OCI-LY1 (cell line): ENCODE measurements around the gene OTP.

Experiments
- EZH2 ChIP-seq: fragments of 200-600 bp; sonication (generic), shearing (Covaris generic); IDR thresholded peaks from 2 replicates; pipeline ENCODE4 v1.8.0; 2017; ENCODE audit warnings: borderline replicate concordance, mixed run types, mild to moderate bottlenecking, antibody characterized with exemption, low read length, moderate library complexity, mixed read lengths
- TF ChIP-seq, protein P1 (sequence below): fragments of 200-600 bp; sonication (generic), shearing (Covaris generic); IDR thresholded peaks from 2 replicates; pipeline ENCODE4 v1.5.1; 2017; ENCODE audit warnings: mild to moderate bottlenecking, antibody characterized with exemption, low read length, moderate library complexity, mixed read lengths

DNA sequence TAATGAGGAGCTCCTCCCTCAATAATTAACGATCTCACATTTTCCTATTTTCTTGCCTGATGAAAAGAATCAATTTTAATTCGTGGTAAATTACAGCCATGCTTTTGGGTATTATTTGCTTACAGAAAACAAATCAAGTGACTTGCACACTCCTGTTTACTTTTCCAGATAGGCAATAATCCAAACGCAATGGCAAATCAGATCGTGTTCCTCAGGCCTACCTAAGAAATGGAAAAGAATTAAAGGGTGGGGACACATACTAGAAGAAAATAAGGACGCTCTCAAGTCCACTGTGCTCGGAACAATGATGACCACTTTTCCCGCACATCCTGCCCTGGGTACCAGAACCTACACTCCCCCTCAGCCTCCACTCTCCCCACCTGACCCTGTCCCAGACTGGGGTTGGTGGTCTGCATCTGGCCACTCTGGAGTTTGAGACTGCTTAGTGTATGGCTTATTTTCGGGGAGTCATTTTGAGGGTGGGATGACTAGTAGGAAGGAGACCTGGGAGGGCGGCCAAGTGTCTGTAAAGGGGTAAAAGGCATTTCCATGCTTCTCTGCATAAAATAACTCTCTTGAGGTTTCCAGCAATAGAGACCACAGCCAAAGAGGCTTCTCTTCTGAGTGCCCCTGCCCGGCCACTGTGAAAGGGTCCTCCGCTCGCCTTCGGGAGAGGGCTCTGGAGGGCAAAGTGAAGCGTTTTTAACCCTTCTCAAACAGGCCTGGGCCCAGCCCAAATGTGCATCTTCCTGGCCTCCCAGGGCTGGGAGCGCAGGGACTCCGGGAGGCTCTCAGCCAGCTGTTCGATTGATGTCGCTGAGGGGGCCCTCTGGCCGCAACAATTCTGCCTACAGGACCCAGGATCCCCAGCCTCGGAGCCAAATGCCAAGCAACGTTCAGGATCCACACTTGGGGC is 4.5 kb upstream of the OTP start:
- TF ChIP-seq, protein P1, sequence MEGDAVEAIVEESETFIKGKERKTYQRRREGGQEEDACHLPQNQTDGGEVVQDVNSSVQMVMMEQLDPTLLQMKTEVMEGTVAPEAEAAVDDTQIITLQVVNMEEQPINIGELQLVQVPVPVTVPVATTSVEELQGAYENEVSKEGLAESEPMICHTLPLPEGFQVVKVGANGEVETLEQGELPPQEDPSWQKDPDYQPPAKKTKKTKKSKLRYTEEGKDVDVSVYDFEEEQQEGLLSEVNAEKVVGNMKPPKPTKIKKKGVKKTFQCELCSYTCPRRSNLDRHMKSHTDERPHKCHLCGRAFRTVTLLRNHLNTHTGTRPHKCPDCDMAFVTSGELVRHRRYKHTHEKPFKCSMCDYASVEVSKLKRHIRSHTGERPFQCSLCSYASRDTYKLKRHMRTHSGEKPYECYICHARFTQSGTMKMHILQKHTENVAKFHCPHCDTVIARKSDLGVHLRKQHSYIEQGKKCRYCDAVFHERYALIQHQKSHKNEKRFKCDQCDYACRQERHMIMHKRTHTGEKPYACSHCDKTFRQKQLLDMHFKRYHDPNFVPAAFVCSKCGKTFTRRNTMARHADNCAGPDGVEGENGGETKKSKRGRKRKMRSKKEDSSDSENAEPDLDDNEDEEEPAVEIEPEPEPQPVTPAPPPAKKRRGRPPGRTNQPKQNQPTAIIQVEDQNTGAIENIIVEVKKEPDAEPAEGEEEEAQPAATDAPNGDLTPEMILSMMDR, result no peak
- TF ChIP-seq EZH2, result no peak
